ENCODE measurements around the gene UTP11. TPM values are rescaled to one million over a fixed set of nuclear protein-coding genes. Genes with fewer than 3 reads are reported as not detected.

Gene UTP11
- total RNA-seq, 2 experiments from 2014 or later = 39.0 to 39.5 TPM

DNA sequence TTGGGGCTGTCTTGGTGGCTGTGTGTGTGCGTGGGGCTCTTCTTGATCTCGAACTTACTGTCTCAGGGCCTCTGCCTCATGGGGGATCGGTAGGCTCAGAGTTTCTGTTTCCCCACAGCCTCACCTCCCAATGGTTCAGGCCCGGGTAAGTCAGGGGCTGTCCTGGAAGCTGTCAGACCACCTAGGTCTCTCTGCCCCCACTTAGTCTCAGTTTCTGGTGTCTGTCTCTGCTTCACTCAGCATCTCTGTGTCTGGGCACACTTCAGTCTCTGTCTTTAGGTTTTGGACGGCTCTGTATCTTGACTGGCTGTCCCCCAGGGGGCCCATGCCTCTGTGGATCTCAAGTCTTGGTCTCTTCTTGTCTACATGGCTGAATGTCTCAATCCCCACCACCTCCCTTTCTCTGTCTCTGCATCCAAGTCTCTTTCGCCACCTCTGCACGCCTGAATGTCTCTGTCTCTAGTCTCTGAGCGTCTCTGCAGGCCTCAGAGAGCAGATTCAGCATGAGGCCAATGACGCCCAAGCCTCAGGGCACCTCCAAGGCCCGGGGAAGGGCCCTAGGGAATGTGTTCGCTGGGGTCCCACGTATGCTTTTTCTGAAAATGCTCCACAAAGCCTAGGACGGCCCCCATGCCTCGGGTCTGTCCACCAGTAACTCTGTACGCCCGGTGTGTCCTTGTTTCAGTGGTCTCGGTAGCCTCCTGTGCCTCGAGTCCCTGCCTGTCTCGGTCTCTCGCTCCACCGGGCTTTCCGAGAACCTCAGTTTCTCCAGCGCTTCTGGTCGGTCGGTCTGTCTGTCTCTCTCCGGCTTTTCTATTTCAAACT, 8.0 kb upstream of the UTP11 start:
- ATAC-seq (peak; percentile 47), DNase-seq (peak; percentile 52)
- peaks cover 5% of the 10 kb centered on the region for H3K36me3 Mint-ChIP-seq (ENCODE audit: low read depth)
- CTCF ChIA-PET = interaction anchor here (1.2 to 1.9 kb wide), 3 partner anchors 11 to 15 kb away, joined by 8 to 15 read pairs (median 11); partner anchors contain the start of gene SF3A3
- peak overlapping the region; percentile 74 for H3K27ac Mint-ChIP-seq
- peak overlapping the region; percentile 81 for H3K4me3 Mint-ChIP-seq
- H3K27me3 Mint-ChIP-seq (ENCODE audit: low read depth) = no peaks in the 10 kb centered on the region
- no peaks in the 10 kb centered on the region for H3K9me3 Mint-ChIP-seq (ENCODE audit: insufficient read depth)
- POLR2A ChIA-PET = interaction anchor here (1.7 kb wide), 1 partner anchor 10 kb away, joined by 11 read pairs; no protein-coding TSS in a partner anchor
- H3K4me1 Mint-ChIP-seq (ENCODE audit: low read depth) = peaks cover 56% of the 10 kb centered on the region

DNA sequence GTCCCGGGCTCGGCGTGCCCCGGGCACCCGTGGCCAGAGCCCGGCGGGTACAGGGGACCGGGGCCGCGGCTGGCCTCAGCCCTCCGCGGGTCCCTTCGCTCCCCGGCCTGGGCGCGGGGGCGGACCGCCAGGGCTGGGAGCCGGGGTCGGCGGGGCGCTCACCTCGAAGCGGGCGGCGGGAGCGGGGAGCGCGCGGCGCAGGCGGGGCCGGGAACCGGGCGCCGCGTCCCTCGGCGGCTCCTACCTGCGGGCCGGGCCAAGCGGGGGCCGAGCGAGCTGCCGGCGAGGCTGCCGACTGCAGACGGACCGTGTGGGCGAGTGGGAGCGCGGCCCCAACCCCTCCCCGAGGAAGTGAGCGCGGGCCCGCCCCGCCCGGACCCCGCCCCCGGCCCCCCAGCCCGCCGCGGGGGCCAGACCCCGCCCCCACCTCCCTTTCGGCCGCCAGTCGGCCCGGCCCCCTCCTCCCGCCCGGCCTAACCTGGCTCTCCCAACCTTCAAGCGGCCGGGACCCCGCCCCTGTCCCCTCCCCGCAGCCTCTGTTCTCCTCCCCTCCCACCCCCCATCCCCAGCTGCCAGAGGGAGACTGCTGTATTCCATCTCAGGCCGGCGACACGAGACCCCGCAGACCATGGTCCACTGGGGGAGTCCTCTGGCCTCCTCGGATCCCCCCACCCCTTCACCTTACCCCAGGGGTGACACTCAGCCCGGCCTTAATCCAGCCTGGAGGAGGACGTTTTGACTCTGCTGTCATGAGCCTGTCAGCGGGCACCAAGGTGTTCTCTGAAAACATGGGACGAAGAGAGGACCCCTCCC, 7.1 kb upstream of the UTP11 start, which contains the start of gene FHL3:
FHL3 (minus strand) TSS at position 320 of the 813 bp plus-strand sequence. CDS start 6,102 bp downstream, outside the sequence.
- POLR2A ChIA-PET = interaction anchor here (0.6 kb wide), 1 partner anchor 175 kb away, joined by 3 read pairs; no protein-coding TSS in a partner anchor
- ATAC-seq = peak; percentile 58

DNA sequence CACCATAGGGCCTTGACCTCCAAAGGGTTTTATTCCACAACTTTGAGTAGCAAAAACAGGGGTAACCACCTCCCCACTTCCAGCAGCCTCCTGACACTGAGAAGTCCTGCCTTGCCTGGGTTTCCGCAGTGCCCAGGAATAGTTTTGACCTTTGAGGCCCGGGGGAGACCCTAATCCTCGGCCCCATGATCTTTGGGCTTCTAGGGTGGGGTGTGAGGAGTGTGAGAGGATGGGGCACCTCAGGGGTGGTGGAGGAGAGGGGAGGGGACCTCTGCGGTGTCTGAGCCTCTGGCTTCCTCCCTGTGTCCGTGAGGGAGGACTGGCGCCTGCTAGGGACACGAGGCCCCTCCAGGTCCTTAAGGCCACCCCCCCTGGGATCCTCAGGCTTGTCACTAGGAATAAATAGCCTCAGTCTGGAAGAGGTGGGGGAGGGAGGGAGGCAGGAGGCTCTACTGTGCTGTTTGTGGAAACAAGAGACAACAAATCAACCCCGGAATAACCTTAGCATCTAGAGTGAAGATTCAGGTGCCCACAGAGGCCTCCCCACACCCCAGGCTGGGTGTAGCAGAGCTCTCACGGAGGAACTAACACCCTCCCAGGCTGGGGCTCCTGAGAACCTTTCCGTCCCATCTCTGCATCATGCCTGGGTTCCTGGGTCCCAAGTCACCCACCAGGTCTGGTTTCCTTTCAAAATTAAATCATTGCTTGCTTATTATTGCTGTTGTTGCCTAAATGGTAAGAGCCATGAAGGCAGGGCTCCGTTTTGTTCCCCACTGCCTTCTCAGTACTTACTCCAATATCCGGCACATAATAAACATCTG, 6.3 kb upstream of the UTP11 start:
- ATAC-seq (no peak), DNase-seq (no peak)
- Mint-ChIP-seq H3K27me3 (ENCODE audit: low read depth) (no peaks in the 10 kb centered on the region), H3K36me3 (ENCODE audit: low read depth) (peaks cover 5% of the 10 kb centered on the region), H3K9me3 (ENCODE audit: insufficient read depth) (no peaks in the 10 kb centered on the region), H3K4me1 (ENCODE audit: low read depth) (peaks cover 53% of the 10 kb centered on the region), H3K4me3 (peak overlapping the region; percentile 63), H3K27ac (peak overlapping the region; percentile 52)
- ChIA-PET CTCF (no interaction called here), POLR2A (no interaction called here)

More for the DNA sequence above, 7.1 kb upstream of the UTP11 start, which contains the start of gene FHL3:
- Mint-ChIP-seq H3K4me1 (ENCODE audit: low read depth) (peaks cover 56% of the 10 kb centered on the region), H3K36me3 (ENCODE audit: low read depth) (peaks cover 5% of the 10 kb centered on the region), H3K27me3 (ENCODE audit: low read depth) (no peaks in the 10 kb centered on the region), H3K9me3 (ENCODE audit: insufficient read depth) (no peaks in the 10 kb centered on the region), H3K27ac (peak within 1 kb of the TSS; percentile 74), H3K4me3 (peak within 1 kb of the TSS; percentile 81)
- CTCF ChIA-PET = no interaction called here
- DNase-seq = peak; percentile 44

GRCh38 chr1:38009088-38009840, 3.3 kb upstream of the UTP11 start:
- H3K27ac Mint-ChIP-seq = peak overlapping the region; percentile 95
- CTCF ChIA-PET = interaction anchor here (0.9 to 16.1 kb wide), 5 partner anchors 10 to 1183 kb away, joined by 3 to 215 read pairs (median 7); partner anchors contain the start of gene SF3A3
- ATAC-seq = peak; percentile 57
- peak; percentile 76 for DNase-seq
- H3K4me3 Mint-ChIP-seq = peak overlapping the region; percentile 15
- H3K36me3 Mint-ChIP-seq (ENCODE audit: low read depth) = peaks cover 13% of the 10 kb centered on the region
- peaks cover 53% of the 10 kb centered on the region for H3K4me1 Mint-ChIP-seq (ENCODE audit: low read depth)
- no peaks in the 10 kb centered on the region for H3K9me3 Mint-ChIP-seq (ENCODE audit: insufficient read depth)
- no peaks in the 10 kb centered on the region for H3K27me3 Mint-ChIP-seq (ENCODE audit: low read depth)
- POLR2A ChIA-PET = interaction anchor here (0.6 to 2.4 kb wide), 7 partner anchors 9 to 495 kb away, joined by 3 to 24 read pairs (median 3); partner anchors contain the start of genes MEAF6 and SF3A3

DNA sequence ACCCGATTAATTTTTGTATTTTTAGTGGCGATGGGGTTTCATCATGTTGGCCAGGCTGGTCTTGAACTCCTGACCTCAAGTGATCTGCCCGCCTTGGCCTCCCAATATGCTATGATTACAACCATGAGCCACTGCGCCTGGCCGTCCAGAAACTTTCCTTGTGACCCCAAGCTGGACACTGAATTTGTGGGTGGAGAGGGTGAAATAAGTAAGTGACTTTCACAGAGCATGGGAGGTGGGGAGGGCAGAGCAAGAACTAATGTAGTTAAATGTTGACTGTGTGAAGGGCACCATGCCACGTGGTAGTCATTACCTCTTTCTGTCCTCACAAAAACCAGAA, 2.7 kb upstream of the UTP11 start:
- H3K27me3 Mint-ChIP-seq (ENCODE audit: low read depth) = no peaks in the 10 kb centered on the region
- peaks cover 49% of the 10 kb centered on the region for H3K4me1 Mint-ChIP-seq (ENCODE audit: low read depth)
- H3K27ac Mint-ChIP-seq = peak overlapping the region; percentile 95
- ChIA-PET POLR2A (interaction anchor here (0.6 to 2.4 kb wide), 5 partner anchors 10 to 495 kb away, joined by 3 to 24 read pairs (median 9); partner anchors contain the start of genes MEAF6 and SF3A3), CTCF (interaction anchor here (0.9 to 16.1 kb wide), 6 partner anchors 9 to 1182 kb away, joined by 3 to 215 read pairs (median 10); partner anchors contain the start of gene SF3A3)
- no peak for ATAC-seq
- peaks cover 11% of the 10 kb centered on the region for H3K36me3 Mint-ChIP-seq (ENCODE audit: low read depth)
- no peaks in the 10 kb centered on the region for H3K9me3 Mint-ChIP-seq (ENCODE audit: insufficient read depth)
- DNase-seq = no peak
- H3K4me3 Mint-ChIP-seq = no peak overlapping the region

DNA sequence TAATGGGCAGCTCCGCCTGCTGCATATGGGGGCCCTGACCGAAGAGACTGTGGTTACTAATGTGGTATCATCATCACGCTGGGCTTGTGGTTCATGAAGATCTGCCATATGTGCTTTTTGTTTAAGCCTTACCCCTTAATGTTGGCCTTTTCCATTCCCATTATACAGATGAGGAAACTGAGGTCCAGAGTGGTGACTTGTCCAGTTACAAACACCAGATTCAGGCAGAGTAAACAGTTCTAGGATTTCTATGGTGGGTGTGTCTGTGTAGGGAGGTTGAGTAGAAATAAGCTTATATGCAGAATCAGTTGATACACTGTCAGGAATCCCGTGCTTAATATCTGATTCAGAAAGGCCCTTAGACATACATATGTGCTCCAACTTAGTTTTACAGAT, 691 bp downstream of the UTP11 start:
- Mint-ChIP-seq H3K27me3 (ENCODE audit: low read depth) (no peaks in the 10 kb centered on the region), H3K36me3 (ENCODE audit: low read depth) (peaks cover 26% of the 10 kb centered on the region)
- POLR2A ChIA-PET = interaction anchor here (0.7 to 2.3 kb wide), 5 partner anchors 14 to 23 kb away, joined by 3 to 11 read pairs (median 4); partner anchors contain the start of gene SF3A3

GRCh38 chr1:38014171-38014570, 1.6 kb downstream of the UTP11 start:
- H3K27ac Mint-ChIP-seq = peak overlapping the region; percentile 1
- H3K27me3 Mint-ChIP-seq (ENCODE audit: low read depth) = no peaks in the 10 kb centered on the region
- CTCF ChIA-PET = interaction anchor here (3.1 to 16.1 kb wide), 4 partner anchors 8 to 154 kb away, joined by 11 to 215 read pairs (median 18); partner anchors contain the start of genes MTF1 and SF3A3
- ATAC-seq (no peak), DNase-seq (no peak)
- peaks cover 54% of the 10 kb centered on the region for H3K4me1 Mint-ChIP-seq (ENCODE audit: low read depth)
- no peaks in the 10 kb centered on the region for H3K9me3 Mint-ChIP-seq (ENCODE audit: insufficient read depth)
- POLR2A ChIA-PET = interaction anchor here (0.7 to 2.3 kb wide), 2 partner anchors 24 to 559 kb away, joined by 3 to 11 read pairs; partner anchors contain the start of gene SF3A3
- H3K4me3 Mint-ChIP-seq = no peak overlapping the region
- peaks cover 36% of the 10 kb centered on the region for H3K36me3 Mint-ChIP-seq (ENCODE audit: low read depth)

More for the DNA sequence above, 691 bp downstream of the UTP11 start:
- Mint-ChIP-seq H3K4me1 (ENCODE audit: low read depth) (peaks cover 55% of the 10 kb centered on the region), H3K27ac (peak overlapping the region; percentile 97), H3K9me3 (ENCODE audit: insufficient read depth) (no peaks in the 10 kb centered on the region), H3K4me3 (peak overlapping the region; percentile 98)
- CTCF ChIA-PET = interaction anchor here (3.1 to 16.1 kb wide), 4 partner anchors 9 to 153 kb away, joined by 11 to 215 read pairs (median 18); partner anchors contain the start of genes MTF1 and SF3A3
- no peak for DNase-seq
- ATAC-seq = no peak

DNA sequence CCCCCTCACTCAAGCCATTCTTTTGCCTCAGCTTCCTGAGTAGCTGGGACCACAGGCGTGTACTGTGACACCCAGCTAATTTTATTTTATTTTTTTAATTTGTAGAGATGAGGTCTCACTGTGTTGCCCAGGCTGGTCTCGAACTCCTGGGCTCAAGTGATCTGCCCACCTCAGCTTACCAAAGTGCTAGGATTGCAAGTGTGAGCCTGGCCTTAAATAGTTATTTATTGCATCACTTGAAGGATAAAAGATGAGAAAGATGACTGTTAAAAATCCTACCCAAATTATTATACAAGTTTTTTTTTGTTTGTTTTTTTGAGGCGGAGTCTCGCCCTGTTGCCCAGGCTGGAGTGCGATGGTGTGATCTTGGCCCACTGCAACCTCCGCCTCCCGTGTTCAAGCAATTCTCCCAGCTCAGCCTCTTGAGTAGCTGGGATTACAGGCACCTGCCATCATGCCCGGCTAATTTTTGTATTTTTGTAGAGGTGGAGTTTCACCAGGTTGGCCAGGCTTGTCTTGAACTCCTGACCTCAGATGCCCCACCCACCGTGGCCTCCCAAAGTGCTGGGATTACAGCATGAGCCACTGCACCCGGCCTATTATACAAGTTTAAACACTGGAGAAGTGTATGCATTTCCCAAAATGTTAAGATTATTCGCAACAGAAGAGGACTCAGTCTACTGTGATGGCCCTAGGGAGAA, 2.3 kb downstream of the UTP11 start:
- ChIA-PET CTCF (interaction anchor here (0.9 to 16.1 kb wide), 5 partner anchors 8 to 155 kb away, joined by 4 to 215 read pairs (median 13); partner anchors contain the start of genes MTF1 and SF3A3), POLR2A (interaction anchor here (0.7 kb wide), 1 partner anchor 560 kb away, joined by 3 read pairs; no protein-coding TSS in a partner anchor)
- H3K27ac Mint-ChIP-seq = no peak overlapping the region
- no peaks in the 10 kb centered on the region for H3K9me3 Mint-ChIP-seq (ENCODE audit: insufficient read depth)
- H3K27me3 Mint-ChIP-seq (ENCODE audit: low read depth) = no peaks in the 10 kb centered on the region
- H3K4me1 Mint-ChIP-seq (ENCODE audit: low read depth) = peaks cover 47% of the 10 kb centered on the region
- ATAC-seq (no peak), DNase-seq (no peak)
- peaks cover 39% of the 10 kb centered on the region for H3K36me3 Mint-ChIP-seq (ENCODE audit: low read depth)
- no peak overlapping the region for H3K4me3 Mint-ChIP-seq

DNA sequence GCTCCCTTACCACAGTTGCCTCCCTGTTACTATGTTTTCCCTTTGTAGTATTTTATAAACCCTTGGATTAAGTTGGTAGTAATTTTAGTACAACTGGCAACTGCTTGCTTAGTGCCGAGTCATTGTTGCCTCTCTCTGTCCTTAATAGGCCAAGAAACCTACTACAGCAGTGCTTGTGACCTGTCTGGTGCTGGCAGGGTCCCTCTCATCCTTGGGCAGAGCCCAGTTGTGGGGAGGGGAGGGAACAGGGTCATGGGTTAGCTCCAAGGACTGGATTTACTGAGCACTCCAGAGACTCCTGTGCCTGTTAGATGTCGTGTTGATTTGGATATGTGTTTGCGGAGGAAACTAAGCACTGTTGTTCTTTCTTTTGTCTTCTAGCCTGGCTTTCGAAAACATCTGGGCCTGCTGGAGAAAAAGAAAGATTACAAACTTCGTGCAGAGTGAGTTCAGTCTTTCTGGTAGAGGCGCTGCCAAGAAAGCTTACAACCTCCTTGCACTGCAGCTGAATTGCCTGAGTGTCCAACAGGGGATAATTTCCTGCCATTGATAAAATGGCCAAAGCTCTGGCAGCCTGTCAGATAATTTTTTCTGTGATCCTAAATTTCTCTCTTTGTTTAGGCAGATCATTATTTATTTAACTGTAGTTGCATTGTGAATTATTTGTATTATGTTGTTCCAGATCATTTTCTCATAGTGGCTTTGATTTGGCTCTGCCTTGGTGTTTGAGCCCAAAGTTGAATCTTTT, 3.6 kb downstream of the UTP11 start:
- DNase-seq (no peak), ATAC-seq (no peak)
- Mint-ChIP-seq H3K27me3 (ENCODE audit: low read depth) (no peaks in the 10 kb centered on the region), H3K4me1 (ENCODE audit: low read depth) (peaks cover 38% of the 10 kb centered on the region), H3K27ac (no peak overlapping the region), H3K4me3 (no peak overlapping the region), H3K9me3 (ENCODE audit: insufficient read depth) (no peaks in the 10 kb centered on the region), H3K36me3 (ENCODE audit: low read depth) (peaks cover 46% of the 10 kb centered on the region)
- CTCF ChIA-PET = interaction anchor here (0.9 to 16.1 kb wide), 4 partner anchors 10 to 157 kb away, joined by 4 to 215 read pairs (median 13); partner anchors contain the start of genes MTF1 and SF3A3
- POLR2A ChIA-PET = no interaction called here
